ENCODE results near the gene MPIG6B.

MPIG6B gene

GRCh38 chr6:31702819-31703716 lies 20.1 kb upstream of the MPIG6B start, which contains the start of gene ABHD16A:
Gene ABHD16A (minus strand): TSS chr6:31703324. CDS start chr6:31703281, 43 bp downstream.
- ChIA-PET POLR2A (interaction anchor here (0.6 to 2.8 kb wide), 34 partner anchors 9 to 1829 kb away, joined by 3 to 30 read pairs (median 6); partner anchors contain the start of genes ATP6V1G2, BAG6, C6orf47 and CLIC1), CTCF (interaction anchor here (0.5 to 1.2 kb wide), 9 partner anchors 8 to 129 kb away, joined by 3 to 4 read pairs (median 3); no protein-coding TSS in a partner anchor)
- H3K9me3 ChIP-seq (ENCODE audit: control insufficient read depth, insufficient read depth, low read depth, low read length): no peaks in the 10 kb centered on the region
- no peaks in the 10 kb centered on the region for H3K4me1 ChIP-seq (ENCODE audit: control insufficient read depth, insufficient read depth, low read length)
- peak within 1 kb of the TSS; percentile 62 for H3K27ac ChIP-seq (ENCODE audit: extremely low read depth, low read depth, low read length)
- H3K36me3 ChIP-seq (ENCODE audit: control insufficient read depth in 2 of 2, insufficient read depth in 1 of 2, low read length in 2 of 2): peaks cover 4 to 8% of the 10 kb centered on the region in 2 experiments; a peak in 2 of 3 replicates
- H3K4me3 ChIP-seq (ENCODE audit: low read depth, low read length): peak within 1 kb of the TSS; percentile 63
- TF ChIP-seq KLF16 (tag by site-specific recombination; IDR thresholded peaks at IDR 0.05): peak; percentile 58; the same call in 1 of the 2 replicates
- TF ChIP-seq REPIN1 (tag by site-specific recombination; IDR thresholded peaks at IDR 0.05; ENCODE audit: low read depth): no peak
- no peak for TF ChIP-seq ZNF830 (tag by site-specific recombination; IDR thresholded peaks at IDR 0.05; ENCODE audit: low read depth)
- TF ChIP-seq ZNF426 (tag by site-specific recombination; IDR thresholded peaks at IDR 0.05): no peak
- no peak for TF ChIP-seq FEZF1 (tag by site-specific recombination; IDR thresholded peaks at IDR 0.05)
- TF ChIP-seq ZNF19 (tag by site-specific recombination; IDR thresholded peaks at IDR 0.05; ENCODE audit: low read depth): no peak
- peak; percentile 95 for TF ChIP-seq ZBTB21 (tag by site-specific recombination; IDR thresholded peaks at IDR 0.05)
- TF ChIP-seq ZNF776 (tag by site-specific recombination; IDR thresholded peaks at IDR 0.05; ENCODE audit: borderline replicate concordance): no peak
- TF ChIP-seq SCRT2 (tag by site-specific recombination; IDR thresholded peaks at IDR 0.05): peak; percentile 85
- TF ChIP-seq ZNF600 (tag by site-specific recombination; IDR thresholded peaks at IDR 0.05): peak; percentile 25; the same call in 1 of the 2 replicates
- TF ChIP-seq PRDM1 (tag by site-specific recombination; IDR thresholded peaks at IDR 0.05): no peak
- TF ChIP-seq ZNF629 (tag by site-specific recombination; IDR thresholded peaks at IDR 0.05): peak; percentile 97
- no peak for TF ChIP-seq GLI2 (tag by site-specific recombination; IDR thresholded peaks at IDR 0.05; ENCODE audit: borderline replicate concordance, low read depth)
- TF ChIP-seq ZNF292 (tag by site-specific recombination; IDR thresholded peaks at IDR 0.05; ENCODE audit: borderline replicate concordance, low read depth): no peak
- peak; percentile 36 for TF ChIP-seq OSR2 (tag by site-specific recombination; IDR thresholded peaks at IDR 0.05)
- TF ChIP-seq ZEB2 (tag by site-specific recombination; IDR thresholded peaks at IDR 0.05): peak; percentile 83
- no peak for TF ChIP-seq HOXA7 (CRISPR knock-in tag; IDR thresholded peaks at IDR 0.05; ENCODE audit: borderline replicate concordance)
- no peak for TF ChIP-seq ZNF555 (tag by site-specific recombination; conservative IDR thresholded peaks at IDR 0.05)
- no peak for TF ChIP-seq ZNF302 (tag by site-specific recombination; IDR thresholded peaks at IDR 0.05; ENCODE audit: low read depth)
- peak; percentile 82 for TF ChIP-seq KLF9 (tag by site-specific recombination; IDR thresholded peaks at IDR 0.05; ENCODE audit: low read depth)
- TF ChIP-seq WT1 (tag by site-specific recombination; IDR thresholded peaks at IDR 0.05): peak; percentile 43; the same call in 1 of the 2 replicates
- no peak for TF ChIP-seq ZNF391 (tag by site-specific recombination; IDR thresholded peaks at IDR 0.05; ENCODE audit: borderline replicate concordance, low read depth)
- TF ChIP-seq ZNF623 (tag by site-specific recombination; IDR thresholded peaks at IDR 0.05): no peak
- TF ChIP-seq ZNF670 (tag by site-specific recombination; IDR thresholded peaks at IDR 0.05; ENCODE audit: low read depth): no peak
- no peak for TF ChIP-seq ZNF843 (tag by site-specific recombination; IDR thresholded peaks at IDR 0.05)
- peak; percentile 83 for TF ChIP-seq ATF2 (tag by site-specific recombination; IDR thresholded peaks at IDR 0.05; ENCODE audit: low read depth)
- TF ChIP-seq KLF10 (tag by site-specific recombination; IDR thresholded peaks at IDR 0.05): peak; percentile 80
- TF ChIP-seq SALL2 (tag by site-specific recombination; IDR thresholded peaks at IDR 0.05; ENCODE audit: borderline replicate concordance): no peak
- no peak for TF ChIP-seq ZNF350 (tag by site-specific recombination; IDR thresholded peaks at IDR 0.05)
- no peak for TF ChIP-seq ZBTB44 (tag by site-specific recombination; IDR thresholded peaks at IDR 0.05)
- 0 out of 2 replicates have a peak, but pooled peaks have one; percentile 33 for TF ChIP-seq GLIS2 (tag by site-specific recombination; IDR thresholded peaks at IDR 0.05)
- no peak for TF ChIP-seq ZSCAN16 (tag by site-specific recombination; IDR thresholded peaks at IDR 0.05)
- no peak for TF ChIP-seq ZNF48 (tag by site-specific recombination; IDR thresholded peaks at IDR 0.05)
- TF ChIP-seq, protein P1, sequence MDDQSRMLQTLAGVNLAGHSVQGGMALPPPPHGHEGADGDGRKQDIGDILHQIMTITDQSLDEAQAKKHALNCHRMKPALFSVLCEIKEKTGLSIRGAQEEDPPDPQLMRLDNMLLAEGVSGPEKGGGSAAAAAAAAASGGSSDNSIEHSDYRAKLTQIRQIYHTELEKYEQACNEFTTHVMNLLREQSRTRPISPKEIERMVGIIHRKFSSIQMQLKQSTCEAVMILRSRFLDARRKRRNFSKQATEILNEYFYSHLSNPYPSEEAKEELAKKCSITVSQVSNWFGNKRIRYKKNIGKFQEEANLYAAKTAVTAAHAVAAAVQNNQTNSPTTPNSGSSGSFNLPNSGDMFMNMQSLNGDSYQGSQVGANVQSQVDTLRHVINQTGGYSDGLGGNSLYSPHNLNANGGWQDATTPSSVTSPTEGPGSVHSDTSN (CRISPR knock-in tag; IDR thresholded peaks at IDR 0.05): no peak
- TF ChIP-seq ZNF423 (tag by site-specific recombination; IDR thresholded peaks at IDR 0.05): no peak
